ENCODE measurements around the gene CMAS.

The CMAS gene

GRCh38 chr12:22034709-22035506 lies 11.1 kb upstream of the CMAS start:
- Histone ChIP-seq H3K9me3 (ENCODE audit: insufficient read depth, low read length) (peaks cover 10% of the 10 kb centered on the region), H3K27me3 (ENCODE audit: insufficient read depth, insufficient read length) (no peaks in the 10 kb centered on the region), H3K4me3 (ENCODE audit: insufficient read length, low read depth) (no peak overlapping the region), H3K9ac (ENCODE audit: insufficient read length, low read depth) (no peak overlapping the region), H3K4me1 (ENCODE audit: insufficient read depth, insufficient read length) (no peaks in the 10 kb centered on the region), H3K36me3 (ENCODE audit: insufficient read depth, insufficient read length, low read length) (no peaks in the 10 kb centered on the region)
- DNase-seq (ENCODE audit: low read depth, low spot score), result no peak
- TF ChIP-seq ZNF274 (IDR thresholded peaks at IDR 0.05; ENCODE audit: low read depth, low read length), result no peak
- no peak for TF ChIP-seq SUZ12 (IDR thresholded peaks at IDR 0.05; ENCODE audit: extremely low read depth, insufficient read depth, insufficient read length)
- no peak for TF ChIP-seq YY1 (IDR thresholded peaks at IDR 0.05; ENCODE audit: insufficient read depth, insufficient read length)

- Histone ChIP-seq H3K4me1 (ENCODE audit: insufficient read depth, insufficient read length) (no peaks in the 10 kb centered on the region), H3K9me3 (ENCODE audit: insufficient read depth, low read length) (peaks cover 10% of the 10 kb centered on the region), H3K36me3 (ENCODE audit: insufficient read depth, insufficient read length, low read length) (no peaks in the 10 kb centered on the region), H3K27me3 (ENCODE audit: insufficient read depth, insufficient read length) (no peaks in the 10 kb centered on the region), H3K4me3 (ENCODE audit: insufficient read length, low read depth) (no peak overlapping the region), H3K9ac (ENCODE audit: insufficient read length, low read depth) (no peak overlapping the region)
- no peak for DNase-seq (ENCODE audit: low read depth, low spot score)
- no peak for TF ChIP-seq SUZ12 (IDR thresholded peaks at IDR 0.05; ENCODE audit: extremely low read depth, insufficient read depth, insufficient read length)
- no peak for TF ChIP-seq YY1 (IDR thresholded peaks at IDR 0.05; ENCODE audit: insufficient read depth, insufficient read length)
- no peak for TF ChIP-seq ZNF274 (IDR thresholded peaks at IDR 0.05; ENCODE audit: low read depth, low read length)
Measured at GRCh38 chr12:22037947-22038346, 8.1 kb upstream of the CMAS start.

GRCh38 chr12:22038734-22039133 lies 7.3 kb upstream of the CMAS start:
- Histone ChIP-seq H3K9ac (ENCODE audit: insufficient read length, low read depth) (no peak overlapping the region), H3K27me3 (ENCODE audit: insufficient read depth, insufficient read length) (no peaks in the 10 kb centered on the region), H3K9me3 (ENCODE audit: insufficient read depth, low read length) (peaks cover 10% of the 10 kb centered on the region), H3K36me3 (ENCODE audit: insufficient read depth, insufficient read length, low read length) (no peaks in the 10 kb centered on the region), H3K4me3 (ENCODE audit: insufficient read length, low read depth) (no peak overlapping the region), H3K4me1 (ENCODE audit: insufficient read depth, insufficient read length) (no peaks in the 10 kb centered on the region)
- TF ChIP-seq ZNF274 (IDR thresholded peaks at IDR 0.05; ENCODE audit: low read depth, low read length) (no peak), SUZ12 (IDR thresholded peaks at IDR 0.05; ENCODE audit: extremely low read depth, insufficient read depth, insufficient read length) (no peak), YY1 (IDR thresholded peaks at IDR 0.05; ENCODE audit: insufficient read depth, insufficient read length) (no peak)
- no peak for DNase-seq (ENCODE audit: low read depth, low spot score)

GRCh38 chr12:22039361-22039760 lies 6.7 kb upstream of the CMAS start:
- Histone ChIP-seq H3K36me3 (ENCODE audit: insufficient read depth, insufficient read length, low read length) (no peaks in the 10 kb centered on the region), H3K9me3 (ENCODE audit: insufficient read depth, low read length) (peaks cover 10% of the 10 kb centered on the region), H3K27me3 (ENCODE audit: insufficient read depth, insufficient read length) (no peaks in the 10 kb centered on the region), H3K9ac (ENCODE audit: insufficient read length, low read depth) (no peak overlapping the region), H3K4me1 (ENCODE audit: insufficient read depth, insufficient read length) (no peaks in the 10 kb centered on the region), H3K4me3 (ENCODE audit: insufficient read length, low read depth) (no peak overlapping the region)
- DNase-seq (ENCODE audit: low read depth, low spot score), result no peak
- TF ChIP-seq ZNF274 (IDR thresholded peaks at IDR 0.05; ENCODE audit: low read depth, low read length) (no peak), YY1 (IDR thresholded peaks at IDR 0.05; ENCODE audit: insufficient read depth, insufficient read length) (no peak), SUZ12 (IDR thresholded peaks at IDR 0.05; ENCODE audit: extremely low read depth, insufficient read depth, insufficient read length) (no peak)

GRCh38 chr12:22042976-22043669 lies 2.9 kb upstream of the CMAS start:
- H3K4me3 ChIP-seq (ENCODE audit: insufficient read length, low read depth), result no peak overlapping the region
- no peak for TF ChIP-seq ZNF274 (IDR thresholded peaks at IDR 0.05; ENCODE audit: low read depth, low read length)
- TF ChIP-seq SUZ12 (IDR thresholded peaks at IDR 0.05; ENCODE audit: extremely low read depth, insufficient read depth, insufficient read length), result no peak
- TF ChIP-seq YY1 (IDR thresholded peaks at IDR 0.05; ENCODE audit: insufficient read depth, insufficient read length), result no peak
- peaks cover 5% of the 10 kb centered on the region for H3K9me3 ChIP-seq (ENCODE audit: insufficient read depth, low read length)
- H3K27me3 ChIP-seq (ENCODE audit: insufficient read depth, insufficient read length), result no peaks in the 10 kb centered on the region
- H3K9ac ChIP-seq (ENCODE audit: insufficient read length, low read depth), result no peak overlapping the region
- H3K36me3 ChIP-seq (ENCODE audit: insufficient read depth, insufficient read length, low read length), result no peaks in the 10 kb centered on the region
- no peak for DNase-seq (ENCODE audit: low read depth, low spot score)
- H3K4me1 ChIP-seq (ENCODE audit: insufficient read depth, insufficient read length), result no peaks in the 10 kb centered on the region

GRCh38 chr12:22043943-22044342 lies 2.1 kb upstream of the CMAS start:
- DNase-seq (ENCODE audit: low read depth, low spot score), result no peak
- Histone ChIP-seq H3K36me3 (ENCODE audit: insufficient read depth, insufficient read length, low read length) (peaks cover 4% of the 10 kb centered on the region), H3K9me3 (ENCODE audit: insufficient read depth, low read length) (no peaks in the 10 kb centered on the region), H3K27me3 (ENCODE audit: insufficient read depth, insufficient read length) (no peaks in the 10 kb centered on the region), H3K9ac (ENCODE audit: insufficient read length, low read depth) (no peak overlapping the region), H3K4me1 (ENCODE audit: insufficient read depth, insufficient read length) (no peaks in the 10 kb centered on the region), H3K4me3 (ENCODE audit: insufficient read length, low read depth) (no peak overlapping the region)
- no peak for TF ChIP-seq ZNF274 (IDR thresholded peaks at IDR 0.05; ENCODE audit: low read depth, low read length)
- no peak for TF ChIP-seq YY1 (IDR thresholded peaks at IDR 0.05; ENCODE audit: insufficient read depth, insufficient read length)
- no peak for TF ChIP-seq SUZ12 (IDR thresholded peaks at IDR 0.05; ENCODE audit: extremely low read depth, insufficient read depth, insufficient read length)

- no peaks in the 10 kb centered on the region for H3K27me3 ChIP-seq (ENCODE audit: insufficient read depth, insufficient read length)
- no peaks in the 10 kb centered on the region for H3K4me1 ChIP-seq (ENCODE audit: insufficient read depth, insufficient read length)
- DNase-seq (ENCODE audit: low read depth, low spot score), result no peak
- H3K9me3 ChIP-seq (ENCODE audit: insufficient read depth, low read length), result no peaks in the 10 kb centered on the region
- no peak overlapping the region for H3K4me3 ChIP-seq (ENCODE audit: insufficient read length, low read depth)
- TF ChIP-seq YY1 (IDR thresholded peaks at IDR 0.05; ENCODE audit: insufficient read depth, insufficient read length) (no peak), SUZ12 (IDR thresholded peaks at IDR 0.05; ENCODE audit: extremely low read depth, insufficient read depth, insufficient read length) (no peak), ZNF274 (IDR thresholded peaks at IDR 0.05; ENCODE audit: low read depth, low read length) (no peak)
- peaks cover 9% of the 10 kb centered on the region for H3K36me3 ChIP-seq (ENCODE audit: insufficient read depth, insufficient read length, low read length)
- no peak overlapping the region for H3K9ac ChIP-seq (ENCODE audit: insufficient read length, low read depth)
Measured at GRCh38 chr12:22044391-22044790, 1.6 kb upstream of the CMAS start.
